A549 treated with DMSO at 1 μM for 4 hours (cell line): ENCODE measurements around the gene CCDC175. TPM values are rescaled to one million over a fixed set of nuclear protein-coding genes. Genes with fewer than 3 reads are reported as not detected.

Source experiments
- total RNA-seq: library from RNA; stranded (reverse); fragments of 200-300 nt; extraction: Qiagen RNA extraction; gene quantifications from 5 replicates; pipeline ENCODE4 v1.2.3, GENCODE V29; 2022; ENCODE audit warnings: low read depth

Gene CCDC175
- not detected in 5 replicates for total RNA-seq

GRCh38 chr14:59576332-59577294 lies at the start of gene CCDC175:
TSS of gene CCDC175 (minus strand) at chr14:59576812. CDS start at chr14:59576775, 37 bp downstream.

GRCh38 chr14:59483819-59484638 lies 92.6 kb downstream of the CCDC175 start, which contains the start of the genes JKAMP and L3HYPDH:
TSS of gene JKAMP (plus strand) at chr14:59484517. CDS start at chr14:59484590, 73 bp downstream.
TSS of gene L3HYPDH (minus strand) at chr14:59484408. CDS start at chr14:59484316, 92 bp downstream.

GRCh38 chr14:59465316-59466135 lies 111.1 kb downstream of the CCDC175 start, which contains the start of gene GPR135:
TSS of gene GPR135 (minus strand) at chr14:59465380. CDS start at chr14:59465226, 154 bp downstream.

Other genes starting within 250 kb of the CCDC175 start
- 0.80 to 1.5 TPM (median 1.4 TPM) in 5 replicates for gene GPR135, start 111.4 kb downstream of the CCDC175 start, total RNA-seq
- gene L3HYPDH, start 92.4 kb downstream of the CCDC175 start, total RNA-seq: 38.5 to 50.7 TPM (median 50.0 TPM) in 5 replicates
- 78.8 to 99.2 TPM (median 86.4 TPM) in 5 replicates for gene JKAMP, start 92.3 kb downstream of the CCDC175 start, total RNA-seq